Measurements from ENCODE around the gene HAVCR1.

GRCh38 chr5:157072508-157072907 lies 13.6 kb upstream of the HAVCR1 start:
- TF ChIP-seq USF1 (CRISPR knock-in tag; IDR thresholded peaks at IDR 0.05), result no peak
- no peak for TF ChIP-seq CTCF (IDR thresholded peaks at IDR 0.05)
- no peak for TF ChIP-seq ATF3 (CRISPR knock-in tag; conservative IDR thresholded peaks at IDR 0.05)
- TF ChIP-seq FOXP4 (CRISPR knock-in tag; IDR thresholded peaks at IDR 0.05), result no peak
- TF ChIP-seq ARID4B (CRISPR knock-in tag; IDR thresholded peaks at IDR 0.05; ENCODE audit: borderline replicate concordance), result no peak
- TF ChIP-seq CBFB (CRISPR knock-in tag; IDR thresholded peaks at IDR 0.05; ENCODE audit: low read depth), result no peak
- no peak for TF ChIP-seq PRDM15 (CRISPR knock-in tag; IDR thresholded peaks at IDR 0.05)
- TF ChIP-seq ATF1 (CRISPR knock-in tag; IDR thresholded peaks at IDR 0.05), result no peak
- no peak for TF ChIP-seq SP1 (CRISPR knock-in tag; conservative IDR thresholded peaks at IDR 0.05)
- no peak for TF ChIP-seq NFATC4 (CRISPR knock-in tag; IDR thresholded peaks at IDR 0.05)
- TF ChIP-seq ZNF671 (CRISPR knock-in tag; IDR thresholded peaks at IDR 0.05), result no peak
- TF ChIP-seq ZBTB21 (CRISPR knock-in tag; IDR thresholded peaks at IDR 0.05; ENCODE audit: borderline replicate concordance), result no peak
